ENCODE results near the gene CTBS. TPM values are rescaled to one million over a fixed set of nuclear protein-coding genes. Genes with fewer than 3 reads are reported as not detected.
"Not testable (repeated sequence)": the region's sequence is repeated elsewhere in the genome, so short reads cannot be mapped to it uniquely, and the experiment has no call there.

Gene CTBS
- total RNA-seq, 1 donor from 2014 or later: 6.7 TPM

DNA sequence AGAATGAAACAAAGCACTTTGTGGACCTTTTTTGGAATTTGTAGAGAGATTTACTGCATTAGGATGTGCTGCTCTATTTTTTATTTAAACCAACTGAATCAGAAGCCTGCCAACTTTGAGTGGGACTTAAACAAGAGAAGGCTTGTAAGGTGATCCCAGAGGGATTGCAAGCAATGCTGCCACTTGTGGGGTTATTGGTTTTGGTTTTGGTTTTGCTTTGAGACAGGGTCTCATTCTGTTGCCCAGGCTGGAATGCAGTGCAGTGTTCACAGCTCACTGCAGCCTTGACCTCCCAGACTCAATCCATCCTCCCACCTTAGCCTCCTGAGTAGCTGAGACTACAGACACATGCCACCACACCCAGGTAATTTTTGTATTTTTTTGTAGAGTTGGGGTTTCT is 35.6 kb downstream of the CTBS start:
- no peak for DNase-seq (ENCODE audit: low read depth)
- H3K4me3 ChIP-seq (ENCODE audit: low read depth, low read length): no peak overlapping the region
- TF ChIP-seq, protein P1, sequence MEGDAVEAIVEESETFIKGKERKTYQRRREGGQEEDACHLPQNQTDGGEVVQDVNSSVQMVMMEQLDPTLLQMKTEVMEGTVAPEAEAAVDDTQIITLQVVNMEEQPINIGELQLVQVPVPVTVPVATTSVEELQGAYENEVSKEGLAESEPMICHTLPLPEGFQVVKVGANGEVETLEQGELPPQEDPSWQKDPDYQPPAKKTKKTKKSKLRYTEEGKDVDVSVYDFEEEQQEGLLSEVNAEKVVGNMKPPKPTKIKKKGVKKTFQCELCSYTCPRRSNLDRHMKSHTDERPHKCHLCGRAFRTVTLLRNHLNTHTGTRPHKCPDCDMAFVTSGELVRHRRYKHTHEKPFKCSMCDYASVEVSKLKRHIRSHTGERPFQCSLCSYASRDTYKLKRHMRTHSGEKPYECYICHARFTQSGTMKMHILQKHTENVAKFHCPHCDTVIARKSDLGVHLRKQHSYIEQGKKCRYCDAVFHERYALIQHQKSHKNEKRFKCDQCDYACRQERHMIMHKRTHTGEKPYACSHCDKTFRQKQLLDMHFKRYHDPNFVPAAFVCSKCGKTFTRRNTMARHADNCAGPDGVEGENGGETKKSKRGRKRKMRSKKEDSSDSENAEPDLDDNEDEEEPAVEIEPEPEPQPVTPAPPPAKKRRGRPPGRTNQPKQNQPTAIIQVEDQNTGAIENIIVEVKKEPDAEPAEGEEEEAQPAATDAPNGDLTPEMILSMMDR (conservative IDR thresholded peaks at IDR 0.05; ENCODE audit: low read depth, low read length): no peak

DNA sequence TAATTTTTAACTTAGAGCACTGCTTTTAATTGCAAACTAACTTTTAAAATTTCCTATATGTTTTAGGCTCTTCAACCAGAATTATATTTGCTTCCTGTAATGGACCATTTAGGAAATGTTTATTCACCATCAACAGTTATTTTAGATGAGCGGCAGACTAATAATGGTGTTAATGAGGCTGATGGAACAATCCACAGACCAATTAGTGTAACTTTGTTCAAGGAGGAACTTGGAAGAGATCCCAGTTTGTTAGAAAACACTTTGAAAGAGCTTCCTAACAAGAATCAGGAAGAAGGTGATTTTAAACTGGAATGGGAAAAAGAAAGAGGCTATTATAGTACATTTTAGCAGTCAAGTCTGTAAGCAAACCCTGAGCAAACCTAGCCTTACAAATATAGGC is 48.5 kb downstream of the CTBS start:
- no peak for DNase-seq (ENCODE audit: low read depth)
- TF ChIP-seq, protein P1 (conservative IDR thresholded peaks at IDR 0.05; ENCODE audit: low read depth, low read length): no peak

DNA sequence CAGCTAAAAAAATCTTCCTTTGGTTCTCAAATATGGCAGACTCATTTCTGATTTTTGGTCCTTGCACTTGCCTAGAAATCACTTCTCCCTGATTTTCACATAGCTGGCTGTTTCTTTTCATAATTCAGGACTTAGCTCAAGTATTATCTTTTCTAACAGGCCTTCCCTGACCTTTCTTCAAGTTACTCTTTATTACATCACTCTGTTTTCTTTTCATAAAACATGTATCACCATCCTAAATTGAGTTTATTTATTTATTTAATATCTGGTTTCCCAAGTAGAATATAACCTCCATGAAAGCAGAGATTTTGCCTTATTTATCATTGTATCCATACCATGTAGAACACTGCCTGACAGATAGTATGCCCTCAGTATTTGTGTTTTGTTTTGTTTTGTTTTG is 49.6 kb downstream of the CTBS start:
- no peak for DNase-seq (ENCODE audit: low read depth)
- no peak overlapping the region for H3K4me3 ChIP-seq (ENCODE audit: low read depth, low read length)
- TF ChIP-seq, protein P1 (conservative IDR thresholded peaks at IDR 0.05; ENCODE audit: low read depth, low read length): no peak

More for the DNA sequence above, 48.5 kb downstream of the CTBS start:
- H3K4me3 ChIP-seq (ENCODE audit: low read depth, low read length): no peak overlapping the region

DNA sequence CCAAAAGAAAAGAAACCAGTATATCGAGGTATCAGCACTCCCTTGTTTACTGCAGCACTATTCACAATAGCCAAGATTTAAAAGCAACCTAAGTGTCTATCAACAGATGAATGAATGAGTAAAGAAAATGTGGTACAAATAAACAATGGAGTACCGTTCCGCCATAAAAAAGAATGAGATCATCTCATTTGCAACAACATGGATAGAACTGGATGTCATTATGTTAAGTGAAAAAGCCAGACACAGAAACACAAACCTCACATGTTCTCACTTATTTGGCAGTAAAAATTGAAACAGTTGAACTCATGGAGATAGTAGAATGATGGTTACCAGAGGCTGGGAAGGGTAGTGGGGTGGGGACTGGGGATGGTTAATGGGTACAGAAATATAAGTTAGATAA is 63.6 kb downstream of the CTBS start:
- no peak for DNase-seq (ENCODE audit: low read depth)
- TF ChIP-seq, protein P1 (conservative IDR thresholded peaks at IDR 0.05; ENCODE audit: low read depth, low read length): no peak
- no peak overlapping the region for H3K4me3 ChIP-seq (ENCODE audit: low read depth, low read length)

DNA sequence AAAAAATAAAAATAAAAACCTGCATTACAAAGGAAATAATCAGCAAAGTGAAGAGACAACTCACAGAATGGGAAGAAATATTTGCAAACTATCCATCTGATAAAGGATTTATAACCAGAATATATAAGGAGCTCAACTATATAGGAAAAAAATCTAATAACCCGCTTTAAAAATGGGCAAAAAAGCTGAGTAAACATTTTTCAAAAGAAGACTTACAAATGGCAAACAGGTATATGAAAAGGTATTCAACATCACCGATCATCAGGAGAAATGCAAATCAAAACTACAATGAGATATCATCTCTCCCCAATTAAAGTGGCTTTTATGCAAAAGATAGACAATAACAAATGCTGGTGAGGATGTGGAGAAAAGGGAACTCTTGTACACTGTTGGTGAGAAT is 64.1 kb downstream of the CTBS start:
- no peak overlapping the region for H3K4me3 ChIP-seq (ENCODE audit: low read depth, low read length)
- TF ChIP-seq, protein P1 (conservative IDR thresholded peaks at IDR 0.05; ENCODE audit: low read depth, low read length): no peak

DNA sequence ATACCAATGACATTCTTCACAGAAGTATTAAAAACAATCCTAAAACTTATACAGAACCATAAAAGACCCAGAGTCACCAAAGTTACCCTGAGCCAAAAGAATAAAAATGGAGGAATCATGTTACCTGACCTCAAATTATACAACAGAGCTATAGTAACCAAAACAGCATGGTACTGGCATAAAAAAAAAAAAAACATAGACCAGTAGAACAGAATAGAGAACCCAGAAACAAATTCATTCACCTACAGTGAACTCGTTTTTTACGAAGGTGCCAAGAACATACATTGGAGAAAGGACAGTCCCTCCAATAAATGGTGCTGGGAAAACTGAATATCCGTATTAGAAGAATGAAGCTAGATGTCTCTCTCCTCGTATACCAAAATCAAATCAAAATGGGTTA is 65.2 kb downstream of the CTBS start:
- DNase-seq (ENCODE audit: low read depth): no peak
- no peak overlapping the region for H3K4me3 ChIP-seq (ENCODE audit: low read depth, low read length)
- TF ChIP-seq, protein P1 (conservative IDR thresholded peaks at IDR 0.05; ENCODE audit: low read depth, low read length): no peak

More for the DNA sequence above, 64.1 kb downstream of the CTBS start:
- DNase-seq (ENCODE audit: low read depth): no peak

DNA sequence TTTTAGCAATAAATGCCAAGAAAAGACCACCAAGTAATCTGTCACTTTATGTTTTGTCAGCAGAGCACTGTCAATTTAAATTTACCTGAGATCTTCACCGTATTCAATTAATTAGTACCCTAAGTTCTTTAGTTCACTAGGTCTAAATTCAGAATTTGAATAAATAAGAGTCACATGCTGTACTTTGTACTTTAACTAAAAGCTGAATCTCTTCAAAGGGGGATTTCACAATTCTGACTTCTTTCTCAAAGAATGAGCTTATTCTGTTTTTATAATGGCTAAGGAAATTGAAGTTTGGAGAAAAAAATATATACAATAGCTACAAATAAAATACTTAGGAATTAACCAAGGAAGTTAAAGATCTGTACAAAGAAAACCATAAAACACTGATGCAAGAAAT is 65.7 kb downstream of the CTBS start:
- H3K4me3 ChIP-seq (ENCODE audit: low read depth, low read length): no peak overlapping the region
- DNase-seq (ENCODE audit: low read depth): no peak
- TF ChIP-seq, protein P1 (conservative IDR thresholded peaks at IDR 0.05; ENCODE audit: low read depth, low read length): no peak

DNA sequence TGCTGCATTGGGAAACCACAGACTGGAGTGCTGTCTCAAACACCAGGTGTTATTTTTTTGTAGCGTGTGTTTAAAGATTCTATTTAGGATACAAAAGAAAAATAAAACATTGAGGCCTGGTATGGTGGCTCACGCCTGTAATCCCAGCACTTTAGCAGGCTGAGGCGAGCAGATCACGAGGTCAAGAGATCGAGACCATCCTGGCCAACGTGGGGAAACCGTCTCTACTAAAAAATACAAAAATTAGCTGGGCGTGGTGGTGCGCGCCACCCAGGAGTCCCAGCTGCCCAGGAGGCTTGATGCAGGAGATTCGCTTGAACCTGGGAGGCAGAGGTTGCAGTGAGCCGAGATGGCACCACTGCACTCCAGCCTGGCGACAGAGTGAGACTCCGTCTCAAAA is 66.4 kb downstream of the CTBS start:
- H3K4me3 ChIP-seq (ENCODE audit: low read depth, low read length); DNase-seq (ENCODE audit: low read depth): not testable (repeated sequence)
